ENCODE results near the gene FAM110A.
"Not testable (repeated sequence)": the region's sequence is repeated elsewhere in the genome, so short reads cannot be mapped to it uniquely, and the experiment has no call there.

The FAM110A gene

DNA sequence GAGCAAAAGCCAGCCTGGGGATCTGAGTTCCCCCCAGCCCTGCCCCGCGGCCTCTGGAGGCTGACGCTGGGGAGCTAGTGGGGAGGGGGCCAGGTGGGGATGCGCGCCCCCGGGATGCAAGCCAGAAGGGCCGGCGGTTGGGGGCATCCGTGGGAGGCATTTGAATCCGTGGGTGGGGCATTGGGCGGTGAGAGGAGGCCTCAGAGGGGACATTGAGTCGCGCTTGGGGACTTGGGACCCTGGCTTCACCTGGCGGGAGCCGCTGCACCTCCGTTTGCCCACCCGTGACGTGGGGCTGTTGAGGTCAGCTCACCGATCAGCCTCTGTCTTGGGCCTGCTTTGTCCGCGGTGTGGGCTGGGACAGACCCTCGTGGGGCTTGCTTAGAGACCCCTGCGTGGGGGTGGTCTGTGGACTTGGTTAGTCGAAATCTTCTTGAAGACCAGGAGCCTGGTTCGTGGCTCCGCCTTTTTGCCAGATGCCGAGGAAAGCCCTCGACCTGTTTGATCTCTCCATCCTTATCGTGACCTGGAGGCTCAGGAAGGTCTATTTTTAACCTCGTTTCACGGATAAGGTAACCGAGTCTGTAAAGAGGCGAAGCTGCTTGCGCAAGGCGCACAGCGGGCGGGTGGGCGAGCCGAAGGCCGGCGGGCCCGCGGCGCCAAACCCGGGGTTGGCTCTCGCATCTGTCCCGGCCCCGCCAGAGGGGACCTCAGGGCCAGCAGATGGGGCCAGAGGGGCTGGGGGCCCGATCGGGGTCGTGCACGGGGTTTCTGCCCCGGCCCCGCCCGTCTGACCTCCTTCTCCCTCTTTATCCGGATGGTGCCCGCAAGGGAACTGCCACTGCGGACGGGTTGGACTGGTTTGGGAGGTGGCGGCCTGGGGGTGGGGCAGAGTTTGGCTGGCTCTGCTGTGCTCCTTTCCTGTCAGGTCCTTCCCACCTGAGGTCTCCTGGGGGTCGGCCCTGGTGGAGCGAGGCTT lies 8.3 kb downstream of the FAM110A start:
- DNase-seq (ENCODE audit: low read depth, low spot score): no peak
- peak overlapping the region; percentile 89 for H3K27ac ChIP-seq

GRCh38 chr20:842547-842940 lies 9.0 kb downstream of the FAM110A start:
- peak overlapping the region; percentile 89 for H3K27ac ChIP-seq

GRCh38 chr20:843912-844311 lies 10.4 kb downstream of the FAM110A start:
- peak overlapping the region; percentile 89 for H3K27ac ChIP-seq

More at GRCh38 chr20:842547-842940, 9.0 kb downstream of the FAM110A start:
- DNase-seq (ENCODE audit: low read depth, low spot score): no peak

DNA sequence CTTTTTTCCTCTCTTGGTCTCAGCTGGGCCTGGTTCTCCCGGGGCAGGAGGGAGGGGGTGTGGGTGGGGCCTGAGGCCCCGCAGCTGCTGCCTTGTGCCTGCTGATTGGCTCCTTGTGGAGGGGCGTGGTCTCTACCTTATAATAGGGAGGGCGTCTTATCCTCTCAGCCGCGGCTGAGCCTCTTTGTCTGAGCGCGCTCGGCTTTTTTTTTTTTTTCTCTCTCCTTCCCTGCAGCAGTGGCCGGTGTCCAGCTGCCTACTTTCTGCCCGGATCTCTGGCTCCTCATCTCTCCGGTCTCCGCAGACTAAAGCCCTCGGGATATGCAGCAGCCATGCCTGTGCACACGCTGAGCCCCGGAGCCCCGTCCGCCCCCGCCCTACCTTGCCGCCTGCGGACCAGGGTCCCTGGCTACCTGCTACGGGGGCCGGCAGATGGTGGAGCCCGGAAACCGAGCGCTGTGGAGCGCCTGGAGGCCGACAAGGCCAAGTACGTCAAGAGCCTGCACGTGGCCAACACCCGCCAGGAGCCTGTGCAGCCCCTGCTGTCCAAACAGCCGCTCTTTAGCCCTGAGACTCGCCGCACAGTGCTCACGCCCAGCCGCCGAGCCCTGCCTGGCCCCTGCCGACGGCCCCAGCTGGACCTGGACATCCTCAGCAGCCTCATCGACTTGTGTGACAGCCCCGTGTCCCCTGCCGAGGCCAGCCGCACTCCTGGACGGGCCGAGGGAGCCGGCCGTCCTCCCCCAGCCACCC lies 11.1 kb downstream of the FAM110A start:
- peak overlapping the region; percentile 89 for H3K27ac ChIP-seq
- DNase-seq (ENCODE audit: low read depth, low spot score): peak; percentile 67

More at GRCh38 chr20:843912-844311, 10.4 kb downstream of the FAM110A start:
- DNase-seq (ENCODE audit: low read depth, low spot score): no peak

DNA sequence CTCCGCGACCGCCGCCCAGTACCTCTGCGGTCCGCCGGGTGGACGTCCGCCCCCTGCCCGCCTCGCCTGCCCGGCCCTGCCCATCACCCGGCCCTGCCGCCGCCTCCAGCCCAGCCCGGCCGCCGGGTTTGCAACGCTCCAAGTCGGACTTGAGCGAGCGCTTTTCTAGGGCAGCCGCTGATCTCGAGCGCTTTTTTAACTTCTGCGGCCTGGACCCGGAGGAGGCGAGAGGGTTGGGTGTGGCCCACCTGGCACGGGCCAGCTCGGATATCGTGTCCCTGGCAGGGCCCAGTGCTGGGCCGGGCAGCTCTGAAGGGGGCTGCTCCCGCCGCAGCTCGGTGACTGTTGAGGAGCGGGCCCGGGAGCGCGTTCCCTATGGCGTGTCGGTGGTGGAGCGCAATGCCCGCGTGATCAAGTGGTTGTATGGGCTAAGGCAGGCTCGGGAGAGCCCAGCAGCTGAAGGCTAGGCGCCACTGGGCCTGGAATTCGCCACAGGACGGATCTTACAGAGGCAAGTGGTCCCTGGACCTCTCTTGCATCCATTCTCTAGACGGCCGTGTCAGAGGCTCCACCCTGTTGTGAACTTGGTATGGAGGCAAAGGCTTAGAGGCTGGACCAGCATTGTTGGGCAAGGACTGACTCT lies 11.8 kb downstream of the FAM110A start:
- DNase-seq (ENCODE audit: low read depth, low spot score): no peak
- no peak overlapping the region for H3K27ac ChIP-seq

- H3K27ac ChIP-seq: no peak overlapping the region
- DNase-seq (ENCODE audit: low read depth, low spot score): no peak
Measured at GRCh38 chr20:845941-846893, 12.7 kb downstream of the FAM110A start.

- H3K27ac ChIP-seq: no peak overlapping the region
- DNase-seq (ENCODE audit: low read depth, low spot score): no peak
Measured at GRCh38 chr20:846894-847278, 13.4 kb downstream of the FAM110A start.

GRCh38 chr20:848193-848592 lies 14.7 kb downstream of the FAM110A start:
- no peak for DNase-seq (ENCODE audit: low read depth, low spot score)
- H3K27ac ChIP-seq: no peak overlapping the region

GRCh38 chr20:848731-849130 lies 15.2 kb downstream of the FAM110A start:
- H3K27ac ChIP-seq; DNase-seq (ENCODE audit: low read depth, low spot score): not testable (repeated sequence)

DNA sequence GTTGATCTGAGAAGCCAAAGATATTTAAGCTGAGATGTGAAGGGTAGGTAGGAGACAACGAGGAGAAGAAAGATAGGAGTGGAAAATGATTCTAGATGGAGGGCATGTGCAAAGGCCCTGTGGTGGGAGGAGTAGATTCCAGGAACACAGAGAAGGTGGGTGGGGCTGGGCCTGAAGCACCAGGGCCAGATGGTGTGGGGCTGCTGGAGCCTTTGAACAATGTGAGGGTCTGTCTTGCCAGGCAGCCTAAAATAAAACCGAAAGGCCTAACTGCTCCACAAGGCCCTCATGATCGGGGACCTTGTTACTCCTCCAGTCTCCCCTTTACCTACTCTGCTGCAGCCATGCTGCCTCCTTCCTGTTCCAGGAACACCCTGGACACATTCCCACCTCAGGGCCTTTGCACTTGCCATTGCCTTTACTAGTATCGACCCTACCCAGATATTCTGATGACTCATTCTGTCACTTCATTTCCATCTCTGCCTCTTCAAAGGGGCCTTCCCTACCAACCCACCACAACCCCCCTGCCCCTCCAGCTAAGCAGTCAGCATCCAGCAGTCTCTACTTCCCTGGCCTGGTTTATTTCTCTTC lies 20.0 kb downstream of the FAM110A start:
- no peak for DNase-seq (ENCODE audit: low read depth, low spot score)
- H3K27ac ChIP-seq: no peak overlapping the region

DNA sequence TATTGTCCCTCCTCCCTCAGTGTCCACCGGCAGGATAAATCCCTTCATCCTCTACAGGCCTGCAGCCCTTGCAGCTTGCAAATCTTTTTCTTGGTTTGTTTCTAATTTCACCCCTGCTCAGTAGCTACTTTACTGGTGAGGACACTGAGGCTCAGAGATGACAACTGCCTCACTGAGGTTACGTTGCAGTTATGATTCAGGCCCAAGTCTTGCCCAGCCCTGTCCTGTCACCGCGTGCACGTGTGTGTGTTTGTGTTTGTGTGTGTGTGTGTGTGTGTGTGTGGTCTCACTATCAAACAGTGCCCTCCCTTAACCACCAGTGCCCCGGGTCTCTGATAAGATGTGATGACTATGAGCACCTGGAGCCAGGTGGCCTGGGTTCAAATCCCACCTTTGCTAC lies 21.1 kb downstream of the FAM110A start:
- DNase-seq (ENCODE audit: low read depth, low spot score): no peak
- peak overlapping the region; percentile 81 for H3K27ac ChIP-seq

- peak overlapping the region; percentile 81 for H3K27ac ChIP-seq
Measured at GRCh38 chr20:855466-856360, 22.2 kb downstream of the FAM110A start.

GRCh38 chr20:856361-856775 lies 22.9 kb downstream of the FAM110A start:
- peak overlapping the region; percentile 81 for H3K27ac ChIP-seq

More at GRCh38 chr20:855466-856360, 22.2 kb downstream of the FAM110A start:
- DNase-seq (ENCODE audit: low read depth, low spot score): peak; percentile 77

GRCh38 chr20:858011-858410 lies 24.5 kb downstream of the FAM110A start:
- peak overlapping the region; percentile 81 for H3K27ac ChIP-seq
- peak; percentile 71 for DNase-seq (ENCODE audit: low read depth, low spot score)

More at GRCh38 chr20:856361-856775, 22.9 kb downstream of the FAM110A start:
- peak; percentile 98 for DNase-seq (ENCODE audit: low read depth, low spot score)

GRCh38 chr20:859751-860231 lies 26.3 kb downstream of the FAM110A start:
- peak overlapping the region; percentile 27 for H3K27ac ChIP-seq
- DNase-seq (ENCODE audit: low read depth, low spot score): no peak

DNA sequence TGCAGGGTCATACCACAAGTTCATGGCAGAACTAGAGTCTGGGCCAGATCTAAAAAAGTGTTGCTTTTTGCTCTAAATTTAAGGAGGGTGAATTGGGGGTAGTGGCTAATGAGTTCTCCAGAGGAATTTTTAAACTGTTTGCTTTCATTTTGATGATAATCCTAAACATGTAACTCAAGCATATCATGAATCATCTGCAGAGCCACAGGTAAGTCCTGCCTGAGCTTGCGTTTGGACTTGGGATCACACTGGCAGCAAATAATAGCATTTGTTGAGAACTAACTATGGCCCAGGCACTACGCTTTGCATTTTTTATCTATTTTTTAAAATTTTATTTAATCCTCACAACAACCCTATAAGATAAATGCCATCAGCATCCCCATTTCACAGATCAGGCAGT lies 27.4 kb downstream of the FAM110A start:
- DNase-seq (ENCODE audit: low read depth, low spot score): no peak
- H3K27ac ChIP-seq: peak overlapping the region; percentile 27

DNA sequence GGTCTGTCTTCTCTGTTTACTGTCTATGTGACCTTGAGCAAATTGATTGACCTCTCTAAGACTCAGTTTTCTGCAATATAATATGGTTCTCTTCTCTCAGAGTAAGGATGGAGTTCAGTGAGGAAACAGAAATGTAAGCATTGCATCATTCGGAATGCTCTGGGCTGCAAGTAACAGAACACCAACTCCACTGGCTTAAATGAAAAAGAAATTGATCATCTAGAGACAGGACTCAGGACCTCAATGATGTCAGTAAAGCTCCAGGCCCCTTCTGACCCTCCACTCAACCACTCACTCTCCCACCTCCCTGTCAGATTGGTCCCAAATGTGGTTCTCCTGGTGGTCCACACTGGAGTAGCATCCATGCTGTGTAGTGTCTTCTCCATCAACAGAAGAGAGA lies 31.9 kb downstream of the FAM110A start:
- no peak for DNase-seq (ENCODE audit: low read depth, low spot score)

DNA sequence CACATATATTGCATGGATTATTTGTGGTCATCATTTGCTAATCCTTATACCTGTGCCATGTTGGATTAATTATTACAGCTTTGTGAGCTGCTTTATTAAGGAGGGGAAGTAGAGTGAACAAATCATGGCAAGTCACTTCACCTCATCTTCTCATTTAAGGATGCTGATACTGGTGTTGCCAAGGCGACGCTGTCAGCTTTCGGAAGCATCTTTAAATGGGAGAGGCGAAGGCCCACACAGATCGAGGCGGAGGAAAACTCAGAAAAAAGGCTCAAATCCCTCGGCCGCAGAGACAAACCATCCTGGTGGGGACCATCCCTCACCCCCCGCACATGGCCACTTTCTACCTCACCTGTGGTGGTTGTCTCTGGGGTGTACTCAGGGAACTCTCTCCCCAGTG lies 34.8 kb downstream of the FAM110A start:
- no peak for DNase-seq (ENCODE audit: low read depth, low spot score)
- no peak overlapping the region for H3K27ac ChIP-seq

More for the DNA sequence above, 31.9 kb downstream of the FAM110A start:
- H3K27ac ChIP-seq: no peak overlapping the region

Measured in epithelial cell of prostate (primary cell).